Type B pancreatic cell (in vitro differentiated cells): ENCODE data around the gene ABTB2. TPM values are rescaled to one million over a fixed set of nuclear protein-coding genes. Genes with fewer than 3 reads are reported as not detected.

Source experiments
- DNase-seq: peaks from one replicate; pipeline ENCODE4 v3.0.0; 2021; ENCODE audit warnings: mixed read lengths; ENCODE audit not compliant: unreplicated experiment; ENCODE audit errors: extremely low spot score
- H3K27ac Mint-ChIP-seq: 2 replicates; pipeline ENCODE4 v1.8.0; 2021; ENCODE audit warnings: mild to moderate bottlenecking, mixed read lengths
- H3K27me3 Mint-ChIP-seq: 2 replicates; pipeline ENCODE4 v1.8.0; 2021; ENCODE audit warnings: mixed read lengths
- H3K36me3 Mint-ChIP-seq: 2 replicates; pipeline ENCODE4 v1.8.0; 2021; ENCODE audit warnings: mixed read lengths
- H3K4me1 Mint-ChIP-seq: one replicate; pipeline ENCODE4 v1.8.0; 2021; ENCODE audit warnings: mixed read lengths; ENCODE audit not compliant: unreplicated experiment
- H3K4me3 Mint-ChIP-seq: 2 replicates; pipeline ENCODE4 v1.8.0; 2021; ENCODE audit warnings: mild to moderate bottlenecking, mixed read lengths
- H3K9me3 Mint-ChIP-seq: 2 replicates; pipeline ENCODE4 v1.8.0; 2021; ENCODE audit warnings: mixed read lengths
- CTCF ChIP-seq: fragments of 200-600 bp; sonication (generic); conservative IDR thresholded peaks from 2 replicates; pipeline ENCODE4 v1.5.0; 2021; ENCODE audit warnings: antibody characterized with exemption, mild to moderate bottlenecking
- total RNA-seq: library from RNA; stranded (reverse); gene quantifications from 2 replicates; pipeline ENCODE4 v1.2.1, GENCODE V29; 2021; ENCODE audit warnings: low replicate concordance

ABTB2 gene
- total RNA-seq, 1 donor from 2014 or later: 13.5 TPM

- no peak for TF ChIP-seq CTCF
- Mint-ChIP-seq H3K36me3 (no peaks in the 10 kb centered on the region), H3K4me1 (peaks cover 45% of the 10 kb centered on the region), H3K27me3 (no peaks in the 10 kb centered on the region), H3K9me3 (no peaks in the 10 kb centered on the region), H3K4me3 (no peak overlapping the region), H3K27ac (no peak overlapping the region)
- DNase-seq: no peak
These were observed 76.6 kb downstream of the ABTB2 start for GRCh38 chr11:34280945-34281872.

GRCh38 chr11:34278693-34279297 is 79.0 kb downstream of the ABTB2 start:
- Mint-ChIP-seq H3K27me3 (no peaks in the 10 kb centered on the region), H3K9me3 (no peaks in the 10 kb centered on the region), H3K4me3 (no peak overlapping the region), H3K27ac (no peak overlapping the region), H3K4me1 (peaks cover 45% of the 10 kb centered on the region), H3K36me3 (no peaks in the 10 kb centered on the region)
- TF ChIP-seq CTCF: no peak
- no peak for DNase-seq

- peaks cover 45% of the 10 kb centered on the region for H3K4me1 Mint-ChIP-seq
- DNase-seq: no peak
- H3K36me3 Mint-ChIP-seq: no peaks in the 10 kb centered on the region
- H3K27ac Mint-ChIP-seq: no peak overlapping the region
- H3K4me3 Mint-ChIP-seq: no peak overlapping the region
- TF ChIP-seq CTCF: no peak
- no peaks in the 10 kb centered on the region for H3K9me3 Mint-ChIP-seq
- H3K27me3 Mint-ChIP-seq: no peaks in the 10 kb centered on the region
These were observed 79.6 kb downstream of the ABTB2 start for GRCh38 chr11:34278175-34278574.

- no peak overlapping the region for H3K4me3 Mint-ChIP-seq
- peaks cover 46% of the 10 kb centered on the region for H3K4me1 Mint-ChIP-seq
- no peaks in the 10 kb centered on the region for H3K9me3 Mint-ChIP-seq
- no peaks in the 10 kb centered on the region for H3K36me3 Mint-ChIP-seq
- H3K27me3 Mint-ChIP-seq: no peaks in the 10 kb centered on the region
- no peak for DNase-seq
- H3K27ac Mint-ChIP-seq: no peak overlapping the region
- TF ChIP-seq CTCF: no peak
These were observed 80.6 kb downstream of the ABTB2 start for GRCh38 chr11:34277171-34277570.

- no peak for TF ChIP-seq CTCF
- H3K27ac Mint-ChIP-seq: no peak overlapping the region
- no peak for DNase-seq
- no peaks in the 10 kb centered on the region for H3K36me3 Mint-ChIP-seq
- H3K9me3 Mint-ChIP-seq: no peaks in the 10 kb centered on the region
- H3K27me3 Mint-ChIP-seq: no peaks in the 10 kb centered on the region
- no peak overlapping the region for H3K4me3 Mint-ChIP-seq
- peaks cover 38% of the 10 kb centered on the region for H3K4me1 Mint-ChIP-seq
These were observed 81.4 kb downstream of the ABTB2 start for GRCh38 chr11:34276352-34276864.
